ENCODE data around the gene PRKAR2A.
"Not testable (repeated sequence)": the region's sequence is repeated elsewhere in the genome, so short reads cannot be mapped to it uniquely, and the experiment has no call there.

The PRKAR2A gene

GRCh38 chr3:48835650-48836366, 11.9 kb downstream of the PRKAR2A start:
- DNase-seq = no peak

DNA sequence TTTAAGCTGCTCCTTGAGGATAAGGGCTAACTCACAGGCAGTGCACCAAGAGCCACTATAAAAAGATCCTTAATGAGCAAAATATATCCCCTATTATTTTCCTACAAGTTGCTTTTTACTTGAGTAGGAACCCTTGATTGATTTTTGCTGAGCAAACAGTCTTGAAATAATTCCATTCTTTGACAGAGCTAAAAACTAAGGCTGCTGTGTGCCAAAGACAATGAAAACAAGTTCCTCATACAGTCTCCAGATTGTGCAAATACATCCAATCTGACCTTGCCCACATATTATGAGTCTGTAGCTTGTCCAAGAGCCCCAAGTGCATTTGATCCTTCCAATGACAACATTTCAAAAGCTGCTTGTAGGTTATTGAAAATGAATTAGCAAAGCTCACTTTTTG, 15.0 kb downstream of the PRKAR2A start:
- no peak for DNase-seq

GRCh38 chr3:48830715-48831114, 17.0 kb downstream of the PRKAR2A start:
- no peak for DNase-seq

GRCh38 chr3:48829525-48829924, 18.1 kb downstream of the PRKAR2A start:
- not testable (repeated sequence) for DNase-seq

DNA sequence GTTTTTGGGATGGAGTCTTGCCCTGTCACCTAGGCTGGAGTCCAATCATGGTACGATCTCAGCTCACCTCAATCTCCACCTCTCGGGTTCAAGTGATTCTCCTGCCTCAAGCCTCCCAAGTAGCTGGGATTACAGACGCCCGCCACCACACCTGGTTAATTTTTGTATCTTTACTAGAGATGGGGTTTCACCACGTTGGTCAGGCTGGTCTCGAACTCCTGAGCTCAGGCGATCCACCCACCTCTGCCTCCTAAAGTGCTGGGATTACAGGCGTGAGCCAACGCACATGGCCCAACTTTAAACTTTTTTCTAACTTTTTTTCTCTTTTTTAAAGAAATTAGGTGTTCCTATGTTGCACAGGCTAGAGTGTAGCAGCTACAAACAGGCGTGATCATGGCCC, 19.8 kb downstream of the PRKAR2A start:
- not testable (repeated sequence) for DNase-seq

- no peak for DNase-seq
Observed at GRCh38 chr3:48826451-48826850, 21.2 kb downstream of the PRKAR2A start.

DNA sequence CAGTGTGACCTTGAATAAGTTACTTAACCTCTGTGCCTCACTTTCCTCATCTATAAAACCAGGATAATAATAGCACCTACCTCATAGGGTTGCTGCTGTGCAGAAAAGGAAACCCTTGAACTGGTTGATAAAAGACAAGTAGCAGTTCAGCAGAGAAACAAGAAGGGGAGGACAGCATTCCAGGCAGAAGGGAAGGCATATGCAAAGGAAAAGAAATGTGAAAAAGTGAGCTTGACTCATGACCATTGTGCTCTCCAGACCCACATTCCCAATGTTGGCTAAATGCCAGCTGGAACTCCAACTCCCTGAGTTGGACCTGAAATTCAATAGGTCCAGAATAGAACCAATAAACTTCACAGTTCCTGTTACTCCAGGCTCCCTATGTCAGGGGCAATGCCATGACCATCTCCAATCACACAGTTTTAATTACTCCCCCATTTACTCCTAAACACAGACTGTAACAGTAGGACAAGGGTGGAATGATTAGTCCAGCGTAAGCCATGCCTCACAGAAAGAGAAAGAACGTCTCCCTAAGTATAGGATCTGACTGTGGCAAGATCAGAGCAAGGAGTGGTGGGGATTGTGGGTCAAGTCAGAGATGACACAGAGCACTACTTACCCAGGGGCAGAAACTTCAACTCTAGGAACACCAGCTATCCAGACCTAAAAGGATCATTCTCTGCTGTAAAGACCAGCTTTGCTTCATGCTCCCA, 26.9 kb downstream of the PRKAR2A start:
- no peak for DNase-seq

DNA sequence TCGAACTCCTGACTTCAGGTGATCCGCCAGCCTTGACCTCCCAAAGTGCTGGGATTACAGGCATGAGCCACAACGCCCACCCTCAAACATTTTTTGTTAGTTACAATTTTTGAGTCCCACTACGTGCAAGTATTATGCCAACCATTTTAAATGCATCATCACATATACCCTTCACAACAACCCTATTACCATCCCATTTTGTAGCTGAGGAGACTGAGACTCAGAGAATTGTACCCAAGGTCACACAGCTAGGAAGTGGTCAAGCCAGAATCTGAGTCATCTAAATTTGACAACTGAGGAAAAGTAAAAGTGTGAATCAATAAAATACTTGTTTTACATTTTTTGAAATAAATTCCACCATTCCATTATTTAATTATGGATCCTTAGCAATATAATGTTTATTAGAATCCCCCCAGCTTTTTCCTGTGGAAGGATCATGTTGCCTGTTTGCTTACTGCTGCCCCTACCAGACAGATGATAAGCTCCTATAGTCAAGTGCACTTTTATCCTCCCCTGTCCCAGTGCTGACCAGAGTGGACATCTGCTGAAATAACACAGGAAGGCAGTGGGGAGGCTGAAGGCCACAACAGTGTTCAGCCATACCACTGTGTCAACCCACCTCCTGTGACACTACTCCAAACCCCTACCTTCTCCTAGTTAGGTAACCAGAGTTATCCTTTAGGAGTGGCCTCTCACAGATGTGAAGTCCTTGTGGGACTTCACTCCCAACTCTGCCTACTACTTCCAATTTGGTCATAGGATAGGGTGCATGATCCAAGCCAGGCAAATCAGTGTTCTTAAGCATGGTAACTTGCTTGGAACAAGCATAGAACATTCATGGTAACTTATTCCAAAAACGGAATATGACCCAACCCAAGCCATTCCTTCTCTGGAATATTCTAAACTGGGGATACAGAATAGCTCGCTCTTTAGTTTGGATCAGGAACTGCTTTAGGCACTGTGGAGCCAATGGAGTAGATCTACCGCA, 28.1 kb downstream of the PRKAR2A start:
- no peak for DNase-seq

- no peak for DNase-seq
Observed at GRCh38 chr3:48811524-48811923, 36.1 kb downstream of the PRKAR2A start.

- no peak for DNase-seq
Observed at GRCh38 chr3:48804930-48805329, 42.7 kb downstream of the PRKAR2A start.

GRCh38 chr3:48800831-48801230, 46.8 kb downstream of the PRKAR2A start:
- not testable (repeated sequence) for DNase-seq

- DNase-seq = no peak
Observed at GRCh38 chr3:48798998-48799397, 48.7 kb downstream of the PRKAR2A start.

GRCh38 chr3:48797626-48798025, 50.0 kb downstream of the PRKAR2A start:
- no peak for DNase-seq

DNA sequence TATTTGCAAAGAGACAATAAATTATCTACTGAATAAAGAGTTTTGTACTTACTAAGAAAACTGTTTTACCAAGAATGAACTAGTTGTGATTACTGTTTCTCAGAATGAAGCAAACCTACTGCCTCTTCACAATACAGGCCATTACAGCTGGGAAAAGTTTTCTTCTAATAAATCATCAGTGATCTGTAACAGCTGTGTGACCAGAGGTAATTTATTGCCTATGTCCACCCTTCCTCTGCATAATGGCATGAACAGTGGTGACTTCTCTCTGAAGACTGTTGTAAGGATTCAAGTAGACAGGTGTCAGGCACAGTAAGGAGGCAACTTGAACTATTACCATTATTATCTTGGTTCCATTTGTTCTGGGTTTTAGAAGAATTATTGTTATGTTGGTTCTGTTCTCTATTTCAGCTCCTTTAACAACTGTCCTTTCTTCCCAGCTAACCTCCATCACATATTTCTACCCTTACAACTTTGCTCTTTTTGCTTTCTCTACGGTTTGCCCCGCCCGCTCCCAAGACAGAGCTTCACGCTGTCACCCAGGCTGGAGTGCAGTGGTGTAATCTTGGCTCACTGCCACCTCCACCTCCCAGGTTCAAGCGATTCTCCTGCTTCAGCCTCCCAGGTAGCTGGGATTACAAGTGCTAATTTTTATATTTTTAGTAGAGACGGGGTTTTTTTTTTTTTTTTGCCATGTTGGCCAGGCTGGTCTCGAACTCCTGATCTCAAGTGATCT, 51.5 kb downstream of the PRKAR2A start:
- DNase-seq = no peak

DNA sequence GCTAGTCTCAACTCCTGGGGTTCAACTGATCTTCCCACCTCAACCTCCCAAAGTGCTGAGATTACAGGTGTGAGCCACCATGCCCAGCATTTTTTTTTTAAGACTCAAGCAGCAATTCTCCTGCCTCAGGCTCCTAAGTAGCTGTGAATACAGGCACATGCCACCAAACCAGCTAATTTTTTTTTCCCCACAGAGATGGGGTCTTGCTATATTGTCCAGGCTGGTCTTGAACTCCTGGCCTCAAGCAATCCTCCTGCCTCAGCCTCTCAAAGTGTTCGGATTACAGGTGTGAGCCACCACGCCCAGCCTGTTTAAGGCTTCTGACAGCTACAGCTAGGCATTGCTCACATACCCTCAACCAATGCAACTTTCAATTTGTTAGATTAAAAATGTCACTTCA, 54.2 kb downstream of the PRKAR2A start:
- DNase-seq = not testable (repeated sequence)

DNA sequence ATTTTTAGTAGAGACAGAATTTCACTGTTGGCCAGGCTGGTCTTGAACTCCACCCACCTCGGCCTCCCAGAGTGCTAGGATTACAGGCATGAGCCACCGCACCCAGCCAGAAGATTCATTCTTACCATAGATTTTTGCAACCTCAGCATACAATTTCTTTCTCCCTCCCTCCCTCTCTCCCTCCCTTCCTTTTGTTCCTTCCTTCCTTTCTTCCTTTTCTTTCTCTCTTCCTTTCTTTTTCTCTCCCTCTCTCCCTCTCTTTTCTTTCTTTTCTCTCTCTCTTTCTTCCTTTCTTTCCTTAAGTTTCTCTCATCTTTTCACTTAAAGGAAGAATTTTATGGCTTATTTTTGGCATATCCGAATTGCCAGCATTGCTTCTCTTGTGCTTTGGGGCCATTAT, 58.0 kb downstream of the PRKAR2A start:
- DNase-seq = no peak

- DNase-seq = peak; percentile 15
Observed at GRCh38 chr3:48788544-48789162, 59.0 kb downstream of the PRKAR2A start.

GRCh38 chr3:48784426-48785120, 63.1 kb downstream of the PRKAR2A start:
- DNase-seq = no peak

- DNase-seq = no peak
Observed at GRCh38 chr3:48783304-48783703, 64.4 kb downstream of the PRKAR2A start.

- no peak for DNase-seq
Observed at GRCh38 chr3:48782046-48782445, 65.6 kb downstream of the PRKAR2A start.

DNA sequence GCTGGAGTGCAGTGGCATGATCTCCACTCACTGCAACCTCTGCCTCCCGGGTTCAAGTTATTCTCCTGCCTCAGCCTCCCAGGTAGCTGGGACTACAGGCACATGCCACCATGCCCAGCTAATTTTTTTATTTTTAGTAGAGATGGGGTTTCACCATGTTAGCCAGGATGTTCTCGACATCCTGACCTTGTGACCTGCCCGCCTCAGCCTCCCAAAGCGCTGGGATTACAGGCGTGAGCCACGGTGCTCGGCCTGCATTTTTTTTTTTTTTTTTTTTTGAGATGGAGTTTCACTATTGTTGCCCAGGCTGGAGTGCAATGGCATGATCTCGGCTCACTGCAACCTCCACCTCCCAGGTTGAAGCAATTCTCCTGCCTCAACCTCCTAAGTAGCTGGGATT, 69.1 kb downstream of the PRKAR2A start:
- DNase-seq = not testable (repeated sequence)

Measured in CD4-positive, alpha-beta T cell treated with Interleukin-4 for 4 hours (primary cell).